HL-60/S4 (cell line): Measurements from ENCODE around the gene PCBP2.

Experiments
- in situ Hi-C: fragments of 300-500 bp; cut with MboI; formaldehyde crosslinking; loops from 2 replicates; pipeline ENCODE4 v1.14.3; 2022; ENCODE audit warnings: low sequenced_read_pairs

The PCBP2 gene

GRCh38 chr12:53492188-53492587 is 40.3 kb downstream of the PCBP2 start:
- in situ Hi-C loops, result no loop called here

GRCh38 chr12:53492830-53493609 is 41.1 kb downstream of the PCBP2 start:
- in situ Hi-C loops, result no loop called here

DNA sequence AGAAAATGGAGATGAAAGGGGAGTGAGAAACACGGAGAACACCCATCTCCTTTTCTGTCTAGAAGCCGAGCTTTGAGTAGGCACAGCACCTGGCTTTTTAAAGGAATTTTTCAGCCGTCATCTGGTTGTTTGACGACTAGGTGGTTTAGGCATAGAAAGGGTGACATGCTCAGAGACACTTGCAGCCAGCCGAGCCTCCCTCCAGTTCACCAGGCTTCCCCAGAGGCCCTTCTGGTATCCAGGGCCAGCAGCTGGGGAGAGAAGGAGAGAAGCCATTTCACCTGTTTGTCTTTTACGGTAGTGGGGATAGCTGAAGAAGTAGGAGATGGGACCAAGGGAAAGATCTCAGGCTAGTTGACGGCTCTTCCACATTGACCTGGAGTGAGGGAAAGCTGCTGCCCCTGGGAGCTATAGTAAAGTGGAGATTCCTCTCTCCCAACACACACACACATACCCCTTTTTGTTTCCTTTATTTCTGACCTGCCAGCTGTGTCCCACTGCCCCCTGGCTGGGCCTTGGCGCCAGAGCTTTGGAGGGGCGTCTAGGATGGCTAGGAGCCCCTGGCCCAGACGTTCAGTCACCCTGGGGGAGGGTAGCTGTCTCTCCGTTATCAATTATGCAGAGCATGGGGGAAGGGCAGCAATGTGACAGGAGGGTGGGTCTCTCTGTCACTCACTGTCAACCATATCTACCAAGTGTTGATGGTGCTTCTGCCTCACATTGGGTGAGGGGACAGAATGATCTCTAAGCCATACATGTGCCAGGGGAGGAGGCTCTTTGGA is 41.9 kb downstream of the PCBP2 start:
- in situ Hi-C loops, result no loop called here

- in situ Hi-C loops, result no loop called here
These were observed 44.2 kb downstream of the PCBP2 start for GRCh38 chr12:53495903-53496751.

GRCh38 chr12:53496752-53497032 is 44.8 kb downstream of the PCBP2 start:
- in situ Hi-C loops, result no loop called here

GRCh38 chr12:53497461-53497860 is 45.6 kb downstream of the PCBP2 start:
- in situ Hi-C loops, result no loop called here

- in situ Hi-C loops, result no loop called here
These were observed 46.3 kb downstream of the PCBP2 start for GRCh38 chr12:53498235-53498630.

DNA sequence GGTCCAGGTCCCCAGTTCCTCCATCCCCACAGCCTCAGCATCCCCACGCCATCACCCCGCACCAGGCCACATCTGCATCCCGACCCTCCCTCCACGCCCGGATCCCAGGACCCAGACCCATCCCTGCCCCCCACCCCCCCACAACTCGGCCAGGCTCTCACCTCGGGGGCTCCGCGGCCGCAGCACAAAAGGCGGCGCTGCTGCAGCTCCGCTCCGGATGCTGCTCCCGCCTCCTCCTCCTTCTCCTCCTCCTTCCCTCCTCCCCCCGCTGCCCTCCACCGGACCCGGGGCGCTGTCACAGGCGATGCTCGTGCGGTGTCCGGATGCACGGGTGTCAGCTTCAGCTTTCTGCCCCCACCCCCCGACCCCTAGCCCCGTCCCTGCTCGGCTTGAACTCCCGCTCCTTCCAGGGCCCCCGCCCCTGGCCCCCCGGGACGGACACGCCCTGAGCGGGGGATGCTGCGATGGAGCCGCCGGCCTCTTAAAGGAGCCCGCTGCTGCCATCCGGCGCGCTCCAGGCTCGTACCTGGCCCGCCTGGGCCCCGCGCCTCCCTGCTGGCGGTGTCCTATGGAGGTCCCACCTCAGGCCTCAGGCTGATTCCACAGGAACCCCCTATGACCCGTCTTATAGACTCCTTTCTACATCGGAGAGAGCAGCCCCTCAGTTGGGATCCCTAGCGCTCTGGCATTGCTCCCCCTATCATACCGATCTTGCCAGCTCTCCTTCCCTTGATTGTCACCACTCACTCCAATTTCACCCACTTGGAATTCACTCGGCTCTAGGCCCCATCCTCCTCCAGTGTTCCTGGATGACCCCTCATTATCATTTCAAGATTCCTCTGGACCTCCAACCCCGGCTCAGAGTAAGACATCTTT is 47.6 kb downstream of the PCBP2 start, which contains the start of gene MAP3K12:
Gene MAP3K12, minus strand, starts transcription at position 193 of the 876 bp plus-strand sequence. CDS start 12,067 bp downstream, outside the sequence.
- in situ Hi-C loops, result loop anchor here (10.0 kb wide), 1 partner anchor 155 kb away; no protein-coding TSS in a partner anchor

DNA sequence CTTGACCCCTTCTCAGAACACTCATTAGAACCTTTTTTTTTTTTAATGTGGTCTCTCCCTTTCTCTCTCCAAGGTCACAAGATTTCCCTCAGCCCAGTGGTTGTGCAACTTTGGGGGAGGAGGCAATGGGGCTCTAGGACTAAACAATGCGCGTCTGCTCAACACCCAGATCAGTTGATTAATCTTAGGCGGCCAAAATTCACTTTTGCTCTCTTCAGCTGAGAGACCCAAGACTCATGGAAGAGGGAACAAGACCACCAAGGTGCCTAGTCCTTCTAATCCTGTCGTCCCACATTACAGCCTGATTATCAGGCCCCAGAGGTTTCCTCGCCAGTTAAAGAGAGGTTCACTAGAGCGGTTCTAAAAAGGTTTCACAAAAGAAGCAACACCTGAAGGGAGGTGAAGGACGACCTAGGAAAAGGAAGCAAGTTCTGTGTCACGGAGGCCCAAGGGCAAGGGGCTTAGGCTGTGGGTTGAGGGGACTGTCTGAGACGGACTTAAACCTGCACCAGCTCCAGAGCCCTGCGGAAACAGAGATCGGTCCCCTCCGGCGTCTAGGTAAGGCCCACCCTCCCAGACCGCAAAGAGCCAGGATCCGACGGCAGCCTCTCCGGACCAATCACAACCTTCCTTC is 48.4 kb downstream of the PCBP2 start:
- in situ Hi-C loops, result loop anchor here (10.0 kb wide), 1 partner anchor 155 kb away; no protein-coding TSS in a partner anchor

GRCh38 chr12:53500776-53501614 is 49.1 kb downstream of the PCBP2 start, which contains the start of gene TARBP2:
TSS of gene TARBP2 (plus strand) at chr12:53501283. CDS start at chr12:53501409, 126 bp downstream.
- in situ Hi-C loops, result loop anchor here (10.0 kb wide), 1 partner anchor 156 kb away; no protein-coding TSS in a partner anchor

DNA sequence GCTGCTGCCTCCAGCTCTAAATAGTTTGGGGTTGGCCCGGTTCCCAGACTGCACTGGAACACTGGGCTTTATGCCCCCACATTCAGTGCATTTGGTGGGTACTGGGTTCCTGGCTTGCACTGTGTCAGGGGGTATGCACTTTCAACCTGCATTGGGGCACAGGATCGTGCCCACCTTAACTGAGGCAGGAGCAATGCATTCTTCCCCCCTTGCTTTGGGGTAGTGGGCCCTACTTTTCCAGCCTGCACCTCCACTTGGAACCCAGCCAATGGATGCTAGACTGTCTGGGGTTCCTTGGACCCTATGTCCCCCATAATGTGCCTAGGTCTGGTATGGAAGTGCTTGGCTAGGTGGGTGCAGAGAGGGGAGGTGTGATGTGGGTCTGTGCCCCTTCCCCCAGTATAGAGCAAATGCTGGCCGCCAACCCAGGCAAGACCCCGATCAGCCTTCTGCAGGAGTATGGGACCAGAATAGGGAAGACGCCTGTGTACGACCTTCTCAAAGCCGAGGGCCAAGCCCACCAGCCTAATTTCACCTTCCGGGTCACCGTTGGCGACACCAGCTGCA is 49.8 kb downstream of the PCBP2 start:
- in situ Hi-C loops, result loop anchor here (10.0 kb wide), 1 partner anchor 157 kb away; no protein-coding TSS in a partner anchor

GRCh38 chr12:53502331-53502730 is 50.4 kb downstream of the PCBP2 start:
- in situ Hi-C loops, result loop anchor here (10.0 kb wide), 1 partner anchor 158 kb away; no protein-coding TSS in a partner anchor

GRCh38 chr12:53502983-53503728 is 51.3 kb downstream of the PCBP2 start:
- in situ Hi-C loops, result loop anchor here (10.0 kb wide), 1 partner anchor 158 kb away; no protein-coding TSS in a partner anchor

DNA sequence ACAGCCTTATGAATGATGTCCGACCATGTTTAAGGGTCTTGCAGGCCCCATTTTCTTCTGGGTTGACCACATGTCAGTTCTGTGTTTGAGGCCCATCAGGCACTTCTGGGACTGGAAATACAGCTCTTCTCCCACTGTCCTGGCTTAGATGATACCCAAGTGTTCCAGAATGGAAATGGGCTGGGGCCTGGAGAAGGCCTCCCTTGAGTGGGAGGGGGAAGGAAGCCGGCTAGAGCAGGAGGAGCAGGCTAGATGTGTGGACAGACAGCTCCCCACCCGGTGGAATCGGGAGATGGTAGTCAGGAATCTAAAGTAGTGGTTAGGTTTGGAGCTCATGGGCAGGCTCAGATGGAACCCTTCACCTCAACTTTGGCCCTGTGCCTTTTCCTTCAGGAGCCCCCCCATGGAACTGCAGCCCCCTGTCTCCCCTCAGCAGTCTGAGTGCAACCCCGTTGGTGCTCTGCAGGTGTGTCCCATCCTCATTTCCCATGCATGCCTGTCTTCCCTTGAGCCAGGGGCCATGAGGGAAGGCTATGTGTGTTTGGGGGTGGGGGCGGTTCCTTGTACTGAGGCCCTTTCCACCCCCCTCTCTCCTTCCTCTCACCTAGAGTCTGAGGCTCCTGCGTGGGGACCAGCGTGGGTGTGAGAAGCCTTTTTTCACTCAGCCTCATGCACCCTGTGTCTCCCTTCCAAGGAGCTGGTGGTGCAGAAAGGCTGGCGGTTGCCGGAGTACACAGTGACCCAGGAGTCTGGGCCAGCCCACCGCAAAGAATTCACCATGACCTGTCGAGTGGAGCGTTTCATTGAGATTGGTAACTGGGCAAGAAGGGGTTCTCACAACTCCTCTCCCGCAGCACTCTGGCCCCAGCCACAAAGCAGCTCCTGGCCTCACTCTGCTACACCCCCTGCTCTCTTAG is 52.4 kb downstream of the PCBP2 start:
- in situ Hi-C loops, result loop anchor here (10.0 kb wide), 1 partner anchor 159 kb away; no protein-coding TSS in a partner anchor

DNA sequence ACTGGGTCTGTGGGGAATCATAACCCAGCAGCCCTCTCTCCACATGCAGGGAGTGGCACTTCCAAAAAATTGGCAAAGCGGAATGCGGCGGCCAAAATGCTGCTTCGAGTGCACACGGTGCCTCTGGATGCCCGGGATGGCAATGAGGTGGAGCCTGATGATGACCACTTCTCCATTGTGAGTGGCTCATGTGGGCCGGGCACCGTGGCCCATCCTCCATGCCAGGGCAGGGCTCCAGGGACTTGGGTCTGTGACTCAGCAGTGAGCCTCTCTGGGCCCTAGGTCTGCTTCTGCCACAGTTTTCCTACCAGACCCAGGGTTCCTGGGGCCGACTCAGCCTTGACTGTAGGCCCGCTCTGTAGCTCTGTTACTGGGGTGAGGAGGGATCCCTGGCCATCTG is 53.2 kb downstream of the PCBP2 start:
- in situ Hi-C loops, result loop anchor here (10.0 kb wide), 1 partner anchor 160 kb away; no protein-coding TSS in a partner anchor
